ENCODE results near the gene ARHGEF10L.

Gene ARHGEF10L

GRCh38 chr1:17654519-17654918 is 115.0 kb downstream of the ARHGEF10L start:
- DNase-seq (ENCODE audit: low read depth in 2 of 2): no peak

GRCh38 chr1:17655169-17655568 is 115.7 kb downstream of the ARHGEF10L start:
- no peak for DNase-seq (ENCODE audit: low read depth in 2 of 2)

- no peak for DNase-seq (ENCODE audit: low read depth in 2 of 2)
Observed at GRCh38 chr1:17655922-17656321, 116.4 kb downstream of the ARHGEF10L start.

DNA sequence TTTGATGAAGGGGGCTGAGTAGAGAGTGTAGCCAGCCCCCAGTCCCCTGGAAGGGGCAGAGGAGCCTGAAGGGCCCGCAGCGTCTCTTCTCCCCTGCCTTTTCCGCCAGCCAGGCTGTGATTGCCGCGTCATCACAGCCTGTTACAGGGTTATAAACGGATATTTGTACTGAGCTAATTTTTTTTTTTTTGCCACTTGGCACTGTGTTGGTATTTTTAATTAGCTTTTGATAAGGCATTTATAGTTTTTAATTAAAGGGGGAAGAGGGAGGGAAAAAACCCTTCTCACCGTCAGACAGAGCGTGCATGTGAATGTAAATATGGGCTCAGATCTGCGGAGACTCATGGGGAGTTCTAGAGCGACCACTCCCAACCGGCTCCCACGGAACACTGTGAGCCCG is 117.9 kb downstream of the ARHGEF10L start:
- DNase-seq (ENCODE audit: low read depth in 2 of 2): no peak

GRCh38 chr1:17658837-17659236 is 119.3 kb downstream of the ARHGEF10L start:
- no peak for DNase-seq (ENCODE audit: low read depth in 2 of 2)

DNA sequence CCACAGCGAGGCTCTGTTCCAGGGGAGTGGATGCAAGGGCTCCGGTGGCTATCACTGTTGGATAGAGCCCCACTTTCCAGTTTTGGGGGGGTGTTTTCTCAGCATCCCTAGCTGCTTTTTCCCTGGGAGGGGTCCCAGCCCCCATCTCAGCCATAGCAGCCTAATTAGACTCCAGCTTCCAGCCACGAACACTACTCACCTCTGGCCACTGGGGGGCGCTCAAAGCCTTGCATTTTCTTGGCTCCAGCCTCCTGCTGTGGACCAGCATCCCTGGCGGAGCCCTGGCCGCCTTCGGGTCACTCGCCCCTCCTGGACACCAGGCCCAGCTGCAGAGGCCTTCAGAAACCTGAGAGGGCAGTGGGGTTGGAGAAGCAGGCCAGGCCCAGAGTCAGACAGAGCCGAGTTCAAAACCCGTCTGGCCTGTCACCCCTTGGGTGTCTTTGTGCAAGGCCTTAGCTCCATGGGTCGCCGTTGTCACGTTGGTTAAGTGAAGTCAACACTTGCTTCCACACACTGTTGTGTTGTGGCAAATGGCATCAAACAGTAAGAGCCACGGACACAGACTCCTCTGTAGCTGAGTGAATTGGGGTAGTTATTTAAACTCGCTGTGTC is 122.2 kb downstream of the ARHGEF10L start:
- peak; percentile 23 to 26 for DNase-seq (ENCODE audit: low read depth in 2 of 2)

DNA sequence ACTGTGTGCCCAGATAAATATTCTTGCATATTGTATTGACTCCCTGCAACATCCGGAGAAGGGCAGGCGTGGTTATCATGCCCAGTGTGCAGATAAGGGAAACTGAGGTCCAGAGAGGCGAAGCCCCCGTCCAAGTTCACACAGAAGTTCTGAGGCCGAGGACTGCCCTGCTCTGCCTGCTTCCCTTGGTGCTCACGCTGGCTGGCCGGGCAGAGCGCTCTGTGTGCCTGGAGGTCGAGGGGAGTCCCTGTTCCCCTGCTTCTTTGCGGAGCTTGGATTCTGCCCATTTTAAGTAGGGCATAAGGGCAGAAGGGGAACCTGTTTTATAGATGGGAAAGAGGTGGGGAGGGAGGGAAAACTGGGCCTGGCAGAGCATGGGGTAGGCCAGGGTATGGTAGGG is 122.8 kb downstream of the ARHGEF10L start:
- DNase-seq (ENCODE audit: low read depth in 2 of 2): no peak

- no peak for DNase-seq (ENCODE audit: low read depth in 2 of 2)
Observed at GRCh38 chr1:17662786-17663185, 123.3 kb downstream of the ARHGEF10L start.

- DNase-seq (ENCODE audit: low read depth in 2 of 2): no peak
Observed at GRCh38 chr1:17663646-17664045, 124.1 kb downstream of the ARHGEF10L start.

GRCh38 chr1:17664322-17664721 is 124.8 kb downstream of the ARHGEF10L start:
- no peak for DNase-seq (ENCODE audit: low read depth in 2 of 2)

DNA sequence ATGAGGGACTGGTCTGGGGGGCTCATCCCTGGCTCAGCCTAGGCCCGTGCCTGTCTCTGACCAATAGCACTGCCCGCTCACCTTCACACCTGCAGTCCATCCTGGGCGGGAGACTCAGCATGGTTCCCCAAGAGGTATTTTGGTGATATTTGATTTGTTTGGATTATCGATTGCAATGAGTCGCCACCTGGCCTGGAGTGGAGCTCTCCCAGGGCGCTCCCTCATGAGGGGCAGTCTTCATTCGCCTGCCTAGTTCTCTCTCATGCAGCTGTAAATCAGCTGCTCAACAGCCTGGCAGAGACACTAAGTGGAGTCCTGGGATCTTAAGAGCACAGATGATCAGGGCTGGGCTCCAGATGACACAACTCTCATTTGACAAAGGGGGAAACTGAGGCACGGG is 125.6 kb downstream of the ARHGEF10L start:
- DNase-seq (ENCODE audit: low read depth in 2 of 2): no peak

DNA sequence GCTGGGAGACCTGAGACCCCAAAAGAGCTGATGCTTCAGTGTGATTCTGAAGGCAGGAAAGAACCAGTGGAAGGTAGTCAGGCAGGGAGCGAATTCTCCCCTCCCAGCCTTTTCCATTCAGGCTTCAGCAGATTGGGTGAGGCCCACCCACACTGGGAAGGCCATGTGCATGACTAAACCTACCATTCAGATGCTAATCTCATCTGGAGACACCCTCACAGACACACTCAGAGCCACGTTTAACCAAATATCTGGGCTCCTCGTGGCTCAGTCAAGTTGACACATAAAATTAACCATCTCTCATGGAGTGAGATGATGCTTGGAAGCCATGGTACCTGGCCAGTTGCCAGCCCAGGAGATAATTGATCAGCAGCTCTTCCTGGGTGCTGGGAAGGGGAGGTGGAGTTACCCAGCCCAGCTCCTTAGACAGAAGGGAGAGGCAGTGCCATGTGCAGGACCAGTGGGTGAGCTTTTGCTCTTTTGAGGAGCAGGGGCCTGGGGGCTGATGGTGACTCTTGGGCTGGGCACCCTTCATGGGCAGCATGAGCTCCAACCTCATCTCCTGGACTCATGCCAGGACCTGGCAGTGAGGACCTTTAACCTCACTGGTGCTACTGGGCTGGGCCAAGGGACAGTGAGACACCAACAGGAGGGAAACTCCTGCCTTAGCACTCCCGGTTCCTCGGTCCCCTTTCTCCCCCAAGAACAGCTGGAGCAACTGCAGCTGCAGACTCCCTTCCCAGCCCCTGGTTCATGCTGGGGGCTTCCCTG is 126.6 kb downstream of the ARHGEF10L start:
- no peak for DNase-seq (ENCODE audit: low read depth in 2 of 2)

- no peak for DNase-seq (ENCODE audit: low read depth in 2 of 2)
Observed at GRCh38 chr1:17667641-17668040, 128.1 kb downstream of the ARHGEF10L start.

- DNase-seq (ENCODE audit: low read depth in 2 of 2): no peak
Observed at GRCh38 chr1:17668195-17668594, 128.7 kb downstream of the ARHGEF10L start.

DNA sequence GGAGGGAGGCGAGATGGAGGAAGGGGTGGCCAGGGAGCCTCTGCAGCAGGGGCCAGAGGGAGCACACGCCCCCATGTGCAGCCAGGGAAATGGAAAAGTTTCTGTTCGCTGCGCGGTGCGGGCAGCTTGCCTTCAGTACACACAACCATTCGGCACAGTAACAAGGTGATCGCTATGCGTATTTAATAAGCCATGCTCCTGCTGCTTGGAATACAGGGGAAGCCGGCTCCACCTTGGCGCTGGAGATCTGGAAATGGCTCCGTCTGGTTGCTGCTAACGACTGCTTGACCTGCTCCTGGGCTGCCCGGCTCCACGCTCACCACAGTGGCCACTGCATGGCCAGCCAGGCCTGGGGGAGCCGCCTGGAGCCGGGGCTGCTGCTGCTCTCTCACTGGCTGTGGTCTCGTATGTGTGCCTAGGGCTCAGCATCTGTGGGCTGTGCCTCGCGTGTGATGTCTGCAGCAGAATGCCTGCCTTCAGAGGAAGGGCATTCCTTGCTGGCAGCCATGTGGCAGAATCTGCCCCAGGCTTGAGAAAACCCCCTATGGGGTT is 129.2 kb downstream of the ARHGEF10L start:
- no peak for DNase-seq (ENCODE audit: low read depth in 2 of 2)

DNA sequence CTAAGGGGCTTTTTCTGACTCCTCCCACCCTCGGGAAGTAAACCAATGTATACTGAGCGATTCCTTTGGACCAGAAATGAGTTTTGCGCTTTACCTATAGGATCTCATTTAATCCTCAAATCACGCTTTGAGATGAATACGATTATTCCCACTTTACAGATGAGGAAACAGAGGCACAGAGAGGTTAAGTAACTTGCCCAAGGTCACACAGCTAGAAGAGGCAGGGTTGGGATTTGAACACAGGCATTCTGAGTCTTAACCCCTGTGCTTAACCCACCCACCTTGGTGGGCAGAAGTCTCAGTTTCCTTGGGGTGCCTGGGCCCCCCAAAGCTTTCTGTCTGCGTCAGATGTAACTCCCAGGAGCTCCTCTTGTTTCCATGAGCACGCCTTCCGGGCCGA is 129.8 kb downstream of the ARHGEF10L start:
- no peak for DNase-seq (ENCODE audit: low read depth in 2 of 2)

GRCh38 chr1:17669866-17670451 is 130.5 kb downstream of the ARHGEF10L start:
- DNase-seq (ENCODE audit: low read depth in 2 of 2): no peak

DNA sequence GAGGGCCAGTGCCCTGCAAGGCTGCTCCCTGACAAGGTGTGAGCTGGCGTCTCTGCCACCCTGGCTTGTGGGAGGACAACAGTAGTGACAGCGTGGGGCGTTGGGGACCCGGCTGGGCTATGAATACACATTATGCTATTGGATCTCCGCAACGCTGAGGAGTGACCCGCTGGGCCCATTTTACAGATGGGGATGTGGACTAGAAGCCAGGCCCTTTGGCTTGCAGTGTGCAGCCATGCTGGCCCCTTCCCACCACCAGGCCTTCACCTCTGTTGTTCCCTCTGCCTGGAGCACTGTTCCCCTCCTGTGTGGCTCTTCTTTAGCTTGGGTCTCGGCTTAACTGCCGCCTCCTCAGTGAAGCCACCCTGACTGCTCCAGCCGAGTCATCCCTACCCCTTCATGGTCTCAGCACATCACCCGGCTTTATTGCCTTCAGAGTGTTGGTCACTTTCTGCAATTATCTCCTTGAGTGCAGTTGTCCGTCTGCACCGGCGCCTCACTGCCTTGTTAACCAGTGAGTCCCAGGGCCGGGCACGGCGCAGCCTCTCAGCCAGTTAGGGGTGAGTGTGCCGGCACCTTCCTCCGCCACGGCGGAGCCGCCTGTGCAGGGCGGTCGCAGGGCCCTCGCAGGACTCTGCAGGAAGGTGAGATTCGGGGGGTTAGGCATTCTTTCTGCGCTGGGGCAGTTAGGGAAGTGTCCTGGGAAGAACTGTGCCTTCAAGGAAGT is 131.3 kb downstream of the ARHGEF10L start:
- DNase-seq (ENCODE audit: low read depth in 2 of 2): no peak

- DNase-seq (ENCODE audit: low read depth in 2 of 2): no peak
Observed at GRCh38 chr1:17671314-17671705, 131.8 kb downstream of the ARHGEF10L start.

GRCh38 chr1:17671741-17672140 is 132.2 kb downstream of the ARHGEF10L start:
- no peak for DNase-seq (ENCODE audit: low read depth in 2 of 2)

DNA sequence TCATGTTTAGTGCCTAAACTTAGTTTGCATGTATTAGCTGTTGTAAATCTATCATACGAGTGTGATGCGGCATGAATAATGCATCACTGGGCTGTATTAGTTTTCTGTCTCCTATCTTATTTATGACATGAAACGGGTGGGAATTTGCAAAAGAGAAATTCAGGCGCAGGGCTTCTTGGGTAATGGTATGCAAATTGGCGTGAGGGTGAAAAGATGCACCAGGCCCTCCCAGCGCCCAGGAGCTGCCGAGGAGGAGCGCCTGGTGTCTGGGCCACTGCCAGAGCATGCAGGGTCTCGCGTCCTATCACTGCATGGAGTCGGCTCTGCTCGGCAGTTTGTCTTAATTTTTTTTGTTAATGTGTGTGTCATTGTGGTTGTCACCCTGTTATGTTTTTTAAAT is 132.7 kb downstream of the ARHGEF10L start:
- no peak for DNase-seq (ENCODE audit: low read depth in 2 of 2)

All from stimulated activated CD8-positive, alpha-beta memory T cell treated with anti-CD3 and anti-CD28 coated beads, Interleukin-15, amount 100 ng/mL, for 48 hours (primary cell).